OCI-LY3 (cell line): ENCODE measurements around the gene COPZ2.

Experiments
- EZH2phosphoT487 ChIP-seq: fragments of 200-600 bp; shearing (Covaris generic); IDR thresholded peaks from 2 replicates; pipeline ENCODE4 v1.6.1; 2018; ENCODE audit warnings: antibody characterized with exemption, mixed run types, low read depth
- TF ChIP-seq, protein P1 (sequence below): fragments of 200-600, 300-600 bp; sonication (generic); IDR thresholded peaks from 2 replicates; pipeline ENCODE4 v1.5.1; 2014; ENCODE audit warnings: antibody characterized with exemption, low read length, low read depth

DNA sequence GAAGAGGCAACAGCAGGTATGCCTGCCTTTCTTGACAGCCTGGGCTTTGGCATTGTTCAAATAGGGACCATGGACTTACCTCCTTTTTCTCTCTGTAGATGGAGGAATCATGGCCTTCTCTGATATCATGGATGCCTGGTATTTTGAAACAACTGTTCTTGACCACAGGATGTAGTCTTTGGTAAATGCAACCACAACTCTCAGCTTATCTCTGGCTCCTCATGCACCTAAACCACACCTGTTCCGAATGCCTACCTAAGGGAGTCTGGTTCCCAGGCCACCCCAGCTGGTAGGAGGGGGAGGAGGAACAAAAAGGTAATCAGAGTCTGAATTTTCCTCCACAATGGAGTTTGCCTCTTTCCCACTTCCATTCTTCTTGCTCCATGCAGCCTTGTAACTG lies 47.9 kb downstream of the COPZ2 start:
- TF ChIP-seq, protein P1, sequence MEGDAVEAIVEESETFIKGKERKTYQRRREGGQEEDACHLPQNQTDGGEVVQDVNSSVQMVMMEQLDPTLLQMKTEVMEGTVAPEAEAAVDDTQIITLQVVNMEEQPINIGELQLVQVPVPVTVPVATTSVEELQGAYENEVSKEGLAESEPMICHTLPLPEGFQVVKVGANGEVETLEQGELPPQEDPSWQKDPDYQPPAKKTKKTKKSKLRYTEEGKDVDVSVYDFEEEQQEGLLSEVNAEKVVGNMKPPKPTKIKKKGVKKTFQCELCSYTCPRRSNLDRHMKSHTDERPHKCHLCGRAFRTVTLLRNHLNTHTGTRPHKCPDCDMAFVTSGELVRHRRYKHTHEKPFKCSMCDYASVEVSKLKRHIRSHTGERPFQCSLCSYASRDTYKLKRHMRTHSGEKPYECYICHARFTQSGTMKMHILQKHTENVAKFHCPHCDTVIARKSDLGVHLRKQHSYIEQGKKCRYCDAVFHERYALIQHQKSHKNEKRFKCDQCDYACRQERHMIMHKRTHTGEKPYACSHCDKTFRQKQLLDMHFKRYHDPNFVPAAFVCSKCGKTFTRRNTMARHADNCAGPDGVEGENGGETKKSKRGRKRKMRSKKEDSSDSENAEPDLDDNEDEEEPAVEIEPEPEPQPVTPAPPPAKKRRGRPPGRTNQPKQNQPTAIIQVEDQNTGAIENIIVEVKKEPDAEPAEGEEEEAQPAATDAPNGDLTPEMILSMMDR = no peak
- TF ChIP-seq EZH2phosphoT487 = no peak
